Measurements from ENCODE around the gene ULK1. TPM values are rescaled to one million over a fixed set of nuclear protein-coding genes. Genes with fewer than 3 reads are reported as not detected.

Gene ULK1
- total RNA-seq, 1 donor from 2014 or later = 27.0 TPM

DNA sequence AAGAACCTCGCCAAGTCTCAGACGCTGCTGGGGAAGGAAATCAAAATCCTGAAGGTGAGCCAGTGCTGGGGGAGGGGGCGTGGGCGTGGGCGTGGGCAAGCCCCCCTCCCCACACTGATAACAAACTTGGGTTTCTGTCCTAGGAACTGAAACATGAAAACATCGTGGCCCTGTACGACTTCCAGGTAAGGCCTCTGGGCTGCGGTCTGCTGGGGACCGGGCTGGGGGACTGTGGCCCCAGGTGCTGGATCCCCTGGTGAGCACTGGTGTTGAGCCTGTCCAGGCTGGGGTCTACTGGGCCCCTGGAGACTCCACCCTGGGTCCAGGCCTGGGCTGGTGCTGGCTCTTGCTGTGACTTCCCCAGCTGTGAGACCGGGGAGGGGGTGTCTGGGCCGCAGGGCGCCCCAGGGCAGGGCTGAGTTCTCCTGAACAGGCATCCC lies 1.2 kb downstream of the ULK1 start:
- DNase-seq (no peak), ATAC-seq (ENCODE audit: low read depth) (no peak)
- ChIA-PET CTCF (no interaction called here), POLR2A (interaction anchor here (1.1 to 1.6 kb wide), 4 partner anchors 29 to 185 kb away, joined by 3 to 14 read pairs (median 6); partner anchors contain the start of genes EP400 and SFSWAP)
- H3K9me3 Mint-ChIP-seq = no peaks in the 10 kb centered on the region
- no peaks in the 10 kb centered on the region for H3K27me3 Mint-ChIP-seq
- H3K27ac Mint-ChIP-seq = peak overlapping the region; percentile 46
- intact Hi-C loops (cut with micrococcal nuclease) = loop anchor here (1.0 to 10.0 kb wide), 2 partner anchors 28 to 1021 kb away; partner anchors contain the start of gene RAN
- peak overlapping the region; percentile 82 for H3K4me3 Mint-ChIP-seq
- peaks cover 22% of the 10 kb centered on the region for H3K4me1 Mint-ChIP-seq
- no peaks in the 10 kb centered on the region for H3K36me3 Mint-ChIP-seq (ENCODE audit: low read depth)
- TF ChIP-seq, protein P1, sequence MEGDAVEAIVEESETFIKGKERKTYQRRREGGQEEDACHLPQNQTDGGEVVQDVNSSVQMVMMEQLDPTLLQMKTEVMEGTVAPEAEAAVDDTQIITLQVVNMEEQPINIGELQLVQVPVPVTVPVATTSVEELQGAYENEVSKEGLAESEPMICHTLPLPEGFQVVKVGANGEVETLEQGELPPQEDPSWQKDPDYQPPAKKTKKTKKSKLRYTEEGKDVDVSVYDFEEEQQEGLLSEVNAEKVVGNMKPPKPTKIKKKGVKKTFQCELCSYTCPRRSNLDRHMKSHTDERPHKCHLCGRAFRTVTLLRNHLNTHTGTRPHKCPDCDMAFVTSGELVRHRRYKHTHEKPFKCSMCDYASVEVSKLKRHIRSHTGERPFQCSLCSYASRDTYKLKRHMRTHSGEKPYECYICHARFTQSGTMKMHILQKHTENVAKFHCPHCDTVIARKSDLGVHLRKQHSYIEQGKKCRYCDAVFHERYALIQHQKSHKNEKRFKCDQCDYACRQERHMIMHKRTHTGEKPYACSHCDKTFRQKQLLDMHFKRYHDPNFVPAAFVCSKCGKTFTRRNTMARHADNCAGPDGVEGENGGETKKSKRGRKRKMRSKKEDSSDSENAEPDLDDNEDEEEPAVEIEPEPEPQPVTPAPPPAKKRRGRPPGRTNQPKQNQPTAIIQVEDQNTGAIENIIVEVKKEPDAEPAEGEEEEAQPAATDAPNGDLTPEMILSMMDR (IDR thresholded peaks at IDR 0.05) = no peak

DNA sequence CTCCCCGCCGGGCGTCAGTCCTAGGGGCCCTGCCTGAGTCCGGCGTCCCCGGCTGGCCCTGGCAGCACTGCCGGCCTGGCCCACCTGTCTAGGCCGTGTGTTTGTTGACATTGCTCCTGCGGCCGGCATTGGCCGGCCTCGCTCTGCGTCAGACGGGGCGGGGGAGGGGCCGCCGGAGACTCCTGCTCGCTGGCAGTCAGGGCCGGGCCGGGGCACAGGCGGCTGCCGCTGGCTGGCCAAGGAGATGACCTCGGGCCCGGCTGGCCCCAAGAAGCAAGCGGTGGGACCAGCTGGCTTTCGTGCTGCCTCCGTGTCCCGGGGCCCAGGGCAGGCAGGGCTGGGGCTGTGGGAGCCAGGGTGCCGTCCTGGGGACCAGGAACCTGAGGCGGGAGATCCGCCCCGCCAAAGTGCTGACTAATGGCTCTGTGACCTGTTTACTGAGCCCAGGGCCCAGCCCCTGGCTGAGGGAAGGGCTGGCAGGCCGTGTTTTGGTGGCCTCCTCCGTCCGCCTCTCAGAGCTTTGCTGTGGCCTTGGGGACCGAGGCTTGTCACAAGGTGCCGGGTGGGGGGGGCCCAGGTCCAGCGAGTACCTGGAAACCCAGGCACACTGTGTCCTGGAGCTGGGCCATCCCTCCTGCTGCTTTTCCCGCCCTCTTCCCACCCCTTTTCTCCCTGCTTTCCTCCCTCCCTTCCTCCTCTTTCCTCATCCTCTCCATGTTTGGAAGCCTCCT lies 1.8 kb downstream of the ULK1 start:
- no peaks in the 10 kb centered on the region for H3K9me3 Mint-ChIP-seq
- no peak overlapping the region for H3K27ac Mint-ChIP-seq
- TF ChIP-seq, protein P1 (IDR thresholded peaks at IDR 0.05) = no peak
- ATAC-seq (ENCODE audit: low read depth) (peak; percentile 51), DNase-seq (peak; percentile 68)
- intact Hi-C loops (cut with micrococcal nuclease) = loop anchor here (1.0 to 10.0 kb wide), 2 partner anchors 27 to 1021 kb away; partner anchors contain the start of gene RAN
- H3K4me1 Mint-ChIP-seq = peaks cover 22% of the 10 kb centered on the region
- no peaks in the 10 kb centered on the region for H3K36me3 Mint-ChIP-seq (ENCODE audit: low read depth)
- peak overlapping the region; percentile 82 for H3K4me3 Mint-ChIP-seq
- no peaks in the 10 kb centered on the region for H3K27me3 Mint-ChIP-seq
- ChIA-PET POLR2A (interaction anchor here (1.1 to 1.6 kb wide), 4 partner anchors 28 to 186 kb away, joined by 3 to 14 read pairs (median 6); partner anchors contain the start of genes EP400 and SFSWAP), CTCF (no interaction called here)

DNA sequence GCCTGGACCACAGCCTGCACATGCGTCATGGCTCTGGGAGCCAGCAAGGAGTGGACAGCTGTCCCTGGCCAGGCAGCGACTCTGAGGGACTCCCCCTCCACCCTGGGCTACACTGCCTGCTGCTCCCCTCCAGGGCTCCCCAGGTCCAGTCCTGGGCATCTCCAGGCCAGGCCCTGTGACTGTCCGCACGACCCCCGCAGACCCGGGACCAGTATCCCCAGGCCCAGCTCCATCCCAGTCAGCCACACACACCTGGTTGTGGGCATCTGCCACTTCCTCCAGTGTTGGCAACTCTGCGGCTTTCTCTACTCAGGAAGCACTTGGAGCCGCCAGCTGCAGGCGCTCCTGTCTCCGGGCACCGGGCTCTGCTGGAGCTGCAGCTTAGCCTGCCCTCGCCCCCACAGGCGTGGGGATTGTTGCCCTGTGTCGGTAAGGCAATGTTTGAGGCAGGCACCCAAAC lies 2.4 kb downstream of the ULK1 start:
- Mint-ChIP-seq H3K4me1 (peaks cover 22% of the 10 kb centered on the region), H3K27ac (no peak overlapping the region), H3K4me3 (peak overlapping the region; percentile 46), H3K9me3 (no peaks in the 10 kb centered on the region), H3K36me3 (ENCODE audit: low read depth) (no peaks in the 10 kb centered on the region), H3K27me3 (no peaks in the 10 kb centered on the region)
- no peak for ATAC-seq (ENCODE audit: low read depth)
- TF ChIP-seq, protein P1 (IDR thresholded peaks at IDR 0.05) = no peak
- ChIA-PET POLR2A (interaction anchor here (1.0 to 1.6 kb wide), 5 partner anchors 27 to 186 kb away, joined by 3 to 14 read pairs (median 5); partner anchors contain the start of genes EP400 and SFSWAP), CTCF (no interaction called here)
- intact Hi-C loops (cut with micrococcal nuclease) = loop anchor here (1.0 to 10.0 kb wide), 2 partner anchors 26 to 1022 kb away; partner anchors contain the start of gene RAN
- DNase-seq = no peak

DNA sequence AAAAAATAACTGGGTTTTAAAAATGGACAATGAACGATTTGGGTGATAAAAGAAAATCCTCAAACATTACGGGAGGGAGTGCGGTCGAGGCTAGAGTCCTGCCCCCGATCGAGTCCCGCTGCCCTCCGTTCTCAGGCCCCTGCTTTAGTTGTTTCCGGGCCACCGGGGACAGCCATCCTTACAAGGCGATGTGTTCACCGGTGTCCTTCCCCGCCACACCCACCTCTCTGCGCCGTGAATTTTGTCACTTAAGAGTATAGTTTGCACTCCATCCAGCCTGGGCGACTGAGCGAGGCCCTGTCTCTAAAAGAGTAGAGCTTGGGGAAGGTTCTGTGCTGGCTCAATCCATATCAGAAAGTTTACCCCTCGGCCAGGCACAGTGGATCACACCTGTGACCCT lies 2.9 kb downstream of the ULK1 start:
- Mint-ChIP-seq H3K36me3 (ENCODE audit: low read depth) (no peaks in the 10 kb centered on the region), H3K4me3 (peak overlapping the region; percentile 38), H3K27me3 (no peaks in the 10 kb centered on the region), H3K27ac (no peak overlapping the region), H3K9me3 (no peaks in the 10 kb centered on the region), H3K4me1 (peaks cover 22% of the 10 kb centered on the region)
- ATAC-seq (ENCODE audit: low read depth) = no peak
- DNase-seq = no peak
- ChIA-PET POLR2A (interaction anchor here (1.0 kb wide), 1 partner anchor 53 kb away, joined by 3 read pairs; no protein-coding TSS in a partner anchor), CTCF (no interaction called here)
- intact Hi-C loops (cut with micrococcal nuclease) = loop anchor here (10.0 kb wide), 1 partner anchor 1022 kb away; the partner anchor contains the start of gene RAN
- TF ChIP-seq, protein P1 (IDR thresholded peaks at IDR 0.05) = no peak

DNA sequence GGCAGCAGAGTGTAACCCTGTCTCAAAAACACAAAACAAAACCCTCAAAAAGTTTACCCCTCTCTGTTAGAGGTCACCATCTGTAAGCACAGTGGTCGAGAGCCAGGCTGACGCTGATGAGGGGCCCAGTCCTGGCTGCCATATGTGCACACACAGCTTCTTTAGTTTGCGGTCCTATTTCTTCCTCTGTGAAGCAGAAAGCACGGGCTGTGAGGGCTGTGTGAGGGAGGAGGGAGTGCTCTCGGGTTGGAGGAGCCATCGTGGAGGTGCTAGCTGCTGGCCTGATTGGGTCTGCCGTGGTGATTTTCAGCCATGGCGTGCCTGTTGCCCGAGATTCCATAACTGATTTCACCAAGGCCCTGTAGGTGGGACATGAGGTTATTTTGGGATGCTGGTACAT lies 3.5 kb downstream of the ULK1 start:
- Mint-ChIP-seq H3K27ac (no peak overlapping the region), H3K4me1 (peaks cover 22% of the 10 kb centered on the region), H3K9me3 (no peaks in the 10 kb centered on the region), H3K4me3 (peak overlapping the region; percentile 20), H3K27me3 (no peaks in the 10 kb centered on the region), H3K36me3 (ENCODE audit: low read depth) (no peaks in the 10 kb centered on the region)
- DNase-seq (no peak), ATAC-seq (ENCODE audit: low read depth) (no peak)
- ChIA-PET CTCF (no interaction called here), POLR2A (interaction anchor here (1.0 kb wide), 1 partner anchor 53 kb away, joined by 3 read pairs; no protein-coding TSS in a partner anchor)
- TF ChIP-seq, protein P1 (IDR thresholded peaks at IDR 0.05) = no peak
- intact Hi-C loops (cut with micrococcal nuclease) = loop anchor here (10.0 kb wide), 1 partner anchor 1023 kb away; the partner anchor contains the start of gene RAN
